ENCODE data around the gene NPHP4.

Gene NPHP4

GRCh38 chr1:6002714-6003501, 10.7 kb upstream of the NPHP4 start:
- H3K4me3 ChIP-seq (ENCODE audit: low read depth, low read length, poor library complexity, severe bottlenecking) = no peak overlapping the region
- no peaks in the 10 kb centered on the region for H3K9me3 ChIP-seq (ENCODE audit: low read length)
- H3K9ac ChIP-seq (ENCODE audit: low read length) = no peak overlapping the region
- no peaks in the 10 kb centered on the region for H3K79me2 ChIP-seq (ENCODE audit: insufficient read depth, low read length)
- no peak overlapping the region for H3K4me2 ChIP-seq (ENCODE audit: low read length)
- H3K27me3 ChIP-seq (ENCODE audit: insufficient read depth, low read length) = no peaks in the 10 kb centered on the region
- no peak for TF ChIP-seq EZH2 (IDR thresholded peaks at IDR 0.05; ENCODE audit: borderline replicate concordance, low read length)
- TF ChIP-seq, protein P1, sequence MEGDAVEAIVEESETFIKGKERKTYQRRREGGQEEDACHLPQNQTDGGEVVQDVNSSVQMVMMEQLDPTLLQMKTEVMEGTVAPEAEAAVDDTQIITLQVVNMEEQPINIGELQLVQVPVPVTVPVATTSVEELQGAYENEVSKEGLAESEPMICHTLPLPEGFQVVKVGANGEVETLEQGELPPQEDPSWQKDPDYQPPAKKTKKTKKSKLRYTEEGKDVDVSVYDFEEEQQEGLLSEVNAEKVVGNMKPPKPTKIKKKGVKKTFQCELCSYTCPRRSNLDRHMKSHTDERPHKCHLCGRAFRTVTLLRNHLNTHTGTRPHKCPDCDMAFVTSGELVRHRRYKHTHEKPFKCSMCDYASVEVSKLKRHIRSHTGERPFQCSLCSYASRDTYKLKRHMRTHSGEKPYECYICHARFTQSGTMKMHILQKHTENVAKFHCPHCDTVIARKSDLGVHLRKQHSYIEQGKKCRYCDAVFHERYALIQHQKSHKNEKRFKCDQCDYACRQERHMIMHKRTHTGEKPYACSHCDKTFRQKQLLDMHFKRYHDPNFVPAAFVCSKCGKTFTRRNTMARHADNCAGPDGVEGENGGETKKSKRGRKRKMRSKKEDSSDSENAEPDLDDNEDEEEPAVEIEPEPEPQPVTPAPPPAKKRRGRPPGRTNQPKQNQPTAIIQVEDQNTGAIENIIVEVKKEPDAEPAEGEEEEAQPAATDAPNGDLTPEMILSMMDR (IDR thresholded peaks at IDR 0.05; ENCODE audit: low read length) = no peak
- peaks cover 6% of the 10 kb centered on the region for H3K4me1 ChIP-seq (ENCODE audit: insufficient read depth, low read length, severe bottlenecking)
- H3K9me2 ChIP-seq (ENCODE audit: low read depth, low read length) = no peaks in the 10 kb centered on the region
- no peaks in the 10 kb centered on the region for H4K20me1 ChIP-seq (ENCODE audit: insufficient read depth, low read length)
- H3K27ac ChIP-seq (ENCODE audit: low read depth, low read length, poor library complexity, severe bottlenecking) = no peak overlapping the region
- 0 out of 2 replicates have a peak, but pooled peaks cover 5% of the 10 kb centered on the region for H3K36me3 ChIP-seq (ENCODE audit: insufficient read depth, low read length)
- no peaks in the 10 kb centered on the region for H3F3A ChIP-seq (ENCODE audit: insufficient read depth, low read length)
- no peak overlapping the region for H2AFZ ChIP-seq (ENCODE audit: low read length)

- H3K27me3 ChIP-seq (ENCODE audit: insufficient read depth, low read length) = no peaks in the 10 kb centered on the region
- H4K20me1 ChIP-seq (ENCODE audit: insufficient read depth, low read length) = no peaks in the 10 kb centered on the region
- no peak overlapping the region for H3K4me3 ChIP-seq (ENCODE audit: low read depth, low read length, poor library complexity, severe bottlenecking)
- no peak overlapping the region for H2AFZ ChIP-seq (ENCODE audit: low read length)
- 0 out of 2 replicates have a peak, but pooled peaks cover 5% of the 10 kb centered on the region for H3K36me3 ChIP-seq (ENCODE audit: insufficient read depth, low read length)
- H3F3A ChIP-seq (ENCODE audit: insufficient read depth, low read length) = no peaks in the 10 kb centered on the region
- no peak overlapping the region for H3K27ac ChIP-seq (ENCODE audit: low read depth, low read length, poor library complexity, severe bottlenecking)
- H3K4me2 ChIP-seq (ENCODE audit: low read length) = no peak overlapping the region
- H3K79me2 ChIP-seq (ENCODE audit: insufficient read depth, low read length) = no peaks in the 10 kb centered on the region
- H3K9me3 ChIP-seq (ENCODE audit: low read length) = no peaks in the 10 kb centered on the region
- no peaks in the 10 kb centered on the region for H3K9me2 ChIP-seq (ENCODE audit: low read depth, low read length)
- H3K4me1 ChIP-seq (ENCODE audit: insufficient read depth, low read length, severe bottlenecking) = peaks cover 6% of the 10 kb centered on the region
- H3K9ac ChIP-seq (ENCODE audit: low read length) = no peak overlapping the region
- TF ChIP-seq, protein P1 (IDR thresholded peaks at IDR 0.05; ENCODE audit: low read length) = no peak
- no peak for TF ChIP-seq EZH2 (IDR thresholded peaks at IDR 0.05; ENCODE audit: borderline replicate concordance, low read length)
These were observed 9.9 kb upstream of the NPHP4 start for GRCh38 chr1:6001992-6002576.

GRCh38 chr1:6000444-6001288, 8.4 kb upstream of the NPHP4 start:
- H3K36me3 ChIP-seq (ENCODE audit: insufficient read depth, low read length) = 0 out of 2 replicates have a peak, but pooled peaks cover 5% of the 10 kb centered on the region
- H3K4me1 ChIP-seq (ENCODE audit: insufficient read depth, low read length, severe bottlenecking) = peaks cover 6% of the 10 kb centered on the region
- H2AFZ ChIP-seq (ENCODE audit: low read length) = no peak overlapping the region
- no peak overlapping the region for H3K4me3 ChIP-seq (ENCODE audit: low read depth, low read length, poor library complexity, severe bottlenecking)
- no peaks in the 10 kb centered on the region for H3K27me3 ChIP-seq (ENCODE audit: insufficient read depth, low read length)
- H3K79me2 ChIP-seq (ENCODE audit: insufficient read depth, low read length) = no peaks in the 10 kb centered on the region
- no peak overlapping the region for H3K4me2 ChIP-seq (ENCODE audit: low read length)
- H4K20me1 ChIP-seq (ENCODE audit: insufficient read depth, low read length) = no peaks in the 10 kb centered on the region
- H3F3A ChIP-seq (ENCODE audit: insufficient read depth, low read length) = no peaks in the 10 kb centered on the region
- H3K27ac ChIP-seq (ENCODE audit: low read depth, low read length, poor library complexity, severe bottlenecking) = no peak overlapping the region
- H3K9me3 ChIP-seq (ENCODE audit: low read length) = no peaks in the 10 kb centered on the region
- no peaks in the 10 kb centered on the region for H3K9me2 ChIP-seq (ENCODE audit: low read depth, low read length)
- no peak overlapping the region for H3K9ac ChIP-seq (ENCODE audit: low read length)
- TF ChIP-seq, protein P1 (IDR thresholded peaks at IDR 0.05; ENCODE audit: low read length) = no peak
- TF ChIP-seq EZH2 (IDR thresholded peaks at IDR 0.05; ENCODE audit: borderline replicate concordance, low read length) = no peak

Measured in OCI-LY1 (cell line).